A172 (cell line): ENCODE results near the gene ODAPH. TPM values are rescaled to one million over a fixed set of nuclear protein-coding genes. Genes with fewer than 3 reads are reported as not detected.
A peak's percentile ranks its signal among the peaks of the same experiment; 100 is the strongest.

ENCODE experiments used
- DNase-seq: peaks from one replicate; pipeline ENCODE4 v3.0.0-alpha.2; 2015; ENCODE audit warnings: low spot score
- total RNA-seq: library from RNA; depleted of rRNA; stranded (reverse); fragments of >200 nt; shearing (Covaris generic); gene quantifications from 2 replicates; pipeline ENCODE4 v1.2.3, GENCODE V29; 2014; rRNA removed

The ODAPH gene
- total RNA-seq, 1 experiment from 2014 or later, result not detected

DNA sequence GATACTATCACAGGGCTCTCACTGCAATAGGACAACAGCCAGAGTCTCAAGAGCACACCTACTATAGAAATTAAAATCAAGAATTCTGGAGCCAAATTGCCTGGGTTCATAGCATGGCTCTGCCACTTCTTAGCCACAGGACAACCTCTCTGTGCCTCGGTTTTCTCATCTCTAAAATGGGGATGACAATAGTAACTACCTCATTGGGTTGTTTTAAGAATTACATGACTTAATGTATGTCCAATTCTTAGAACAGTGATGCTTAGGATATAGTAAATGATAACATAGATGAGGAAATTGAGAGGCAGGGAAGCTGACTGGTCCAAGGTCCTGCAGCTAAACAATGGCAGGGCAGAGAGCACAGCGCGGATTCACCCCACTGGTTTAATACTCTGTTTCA lies 11.0 kb upstream of the ODAPH start:
- DNase-seq, result no peak

- peak; percentile 23 for DNase-seq
Measured at GRCh38 chr4:75545526-75545925, 10.3 kb upstream of the ODAPH start.

GRCh38 chr4:75547647-75548387 lies 8.0 kb upstream of the ODAPH start:
- DNase-seq, result no peak

- no peak for DNase-seq
Measured at GRCh38 chr4:75549019-75549418, 6.8 kb upstream of the ODAPH start.

GRCh38 chr4:75552452-75552851 lies 3.4 kb upstream of the ODAPH start:
- no peak for DNase-seq

GRCh38 chr4:75557696-75558095 lies 1.8 kb downstream of the ODAPH start:
- DNase-seq, result no peak

DNA sequence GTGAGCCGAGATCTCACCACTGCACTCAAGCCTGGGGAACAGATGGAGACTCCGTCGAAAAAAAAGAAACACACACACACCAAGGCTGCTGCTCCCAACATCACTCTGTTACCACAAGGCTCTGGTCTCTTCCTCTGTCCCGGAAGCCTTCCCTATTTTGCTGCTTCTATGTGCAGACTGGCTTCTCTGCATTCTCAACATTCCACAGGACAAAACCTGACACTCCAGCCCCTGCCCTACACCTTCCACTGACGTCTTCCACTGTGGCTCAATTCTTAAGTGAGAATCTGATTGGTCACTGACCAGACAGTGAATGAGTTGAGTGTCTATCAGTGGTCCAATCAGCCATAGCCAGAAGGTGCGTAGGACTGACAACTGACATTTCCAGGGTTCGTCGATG lies 5.9 kb downstream of the ODAPH start:
- DNase-seq, result no peak

DNA sequence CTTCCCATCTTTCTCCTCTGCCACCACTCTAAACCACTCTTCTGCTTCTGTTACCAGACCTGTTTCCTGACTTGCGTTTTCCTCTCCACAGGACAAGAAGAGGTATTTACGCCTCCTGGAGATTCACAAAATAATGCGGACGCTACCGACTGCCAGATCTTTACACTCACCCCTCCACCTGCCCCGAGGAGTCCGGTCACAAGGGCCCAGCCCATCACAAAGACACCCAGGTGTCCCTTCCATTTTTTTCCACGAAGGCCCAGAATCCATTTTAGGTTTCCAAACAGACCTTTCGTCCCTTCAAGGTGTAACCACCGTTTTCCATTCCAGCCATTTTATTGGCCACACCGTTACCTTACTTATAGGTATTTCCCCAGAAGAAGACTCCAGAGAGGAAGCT lies 8.2 kb downstream of the ODAPH start:
- no peak for DNase-seq

- DNase-seq, result no peak
Measured at GRCh38 chr4:75565481-75565880, 9.6 kb downstream of the ODAPH start.

DNA sequence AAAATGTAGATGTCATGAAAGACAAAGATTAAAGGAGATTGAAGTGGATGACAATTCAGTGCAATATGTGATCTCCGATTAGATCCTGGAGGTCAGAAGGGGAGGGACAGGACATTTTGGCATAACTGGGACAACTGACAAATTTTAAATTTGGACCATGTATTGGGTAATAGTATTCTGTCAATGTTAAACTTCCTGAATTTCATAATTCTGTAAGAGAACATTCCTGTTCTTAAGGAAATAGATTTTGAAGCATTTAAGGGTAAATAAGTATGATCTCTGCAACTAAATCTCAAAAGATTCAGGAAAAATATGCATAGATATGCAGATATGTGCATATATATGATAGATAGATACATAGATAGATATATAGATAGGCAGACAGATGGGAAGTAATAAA lies 11.0 kb downstream of the ODAPH start:
- DNase-seq, result no peak

DNA sequence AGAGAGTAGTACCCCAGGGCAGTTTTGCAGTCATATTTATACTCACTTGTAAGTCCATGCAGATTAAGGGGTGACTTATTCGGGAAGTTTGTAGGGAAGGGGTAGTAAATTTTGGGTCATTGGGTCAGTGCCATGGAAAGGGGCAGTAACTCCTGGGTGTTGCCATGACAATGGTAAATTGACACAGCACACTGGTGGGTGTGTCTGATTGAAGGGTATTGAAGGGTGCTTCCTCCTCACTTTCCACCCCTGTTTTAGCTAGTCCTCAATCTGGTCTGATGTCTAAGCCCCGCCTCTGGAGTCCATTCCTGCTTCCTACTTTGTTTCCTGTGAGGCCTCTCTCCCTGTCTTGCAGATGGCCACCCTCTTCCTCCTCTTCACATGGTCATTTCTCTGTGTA lies 11.9 kb downstream of the ODAPH start:
- DNase-seq, result no peak

DNA sequence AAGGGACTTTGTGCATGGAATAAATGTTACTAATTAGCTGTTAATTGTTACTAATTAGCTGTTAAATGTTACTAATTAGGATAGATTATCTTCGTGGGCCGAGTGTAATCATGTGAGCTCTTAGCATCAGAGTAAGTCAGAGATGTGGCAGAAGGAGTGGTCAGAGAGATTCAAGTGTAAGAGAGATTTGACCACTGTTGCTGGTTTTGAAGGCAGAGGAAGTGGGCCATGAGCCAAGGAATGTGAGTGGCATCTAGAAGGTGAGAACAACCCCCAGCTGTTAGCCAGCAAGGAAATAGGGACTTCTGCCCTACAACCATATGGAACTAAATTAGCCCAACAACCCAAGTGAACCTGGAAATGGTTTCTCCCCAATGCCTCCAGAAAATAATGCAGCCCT lies 28.2 kb downstream of the ODAPH start:
- peak; percentile 7 for DNase-seq

DNA sequence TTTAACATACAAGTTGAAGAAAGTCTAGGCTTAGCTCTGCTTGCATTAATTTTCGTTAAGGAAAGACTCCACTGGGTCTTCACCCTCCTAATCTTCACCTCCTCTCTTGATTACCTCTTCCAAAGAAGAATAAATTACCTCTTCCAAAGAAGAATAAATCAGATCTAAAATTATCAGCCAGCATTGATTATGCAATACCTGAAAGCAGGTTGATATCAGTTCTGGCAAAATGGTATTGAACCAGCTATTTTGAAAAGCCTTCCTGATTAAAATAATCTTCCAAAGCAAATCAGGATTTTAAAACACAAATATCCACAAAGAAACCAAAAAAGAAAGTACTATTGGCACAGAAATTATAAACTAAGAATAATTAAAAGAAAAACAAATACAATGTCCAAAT lies 37.5 kb downstream of the ODAPH start:
- DNase-seq, result no peak

DNA sequence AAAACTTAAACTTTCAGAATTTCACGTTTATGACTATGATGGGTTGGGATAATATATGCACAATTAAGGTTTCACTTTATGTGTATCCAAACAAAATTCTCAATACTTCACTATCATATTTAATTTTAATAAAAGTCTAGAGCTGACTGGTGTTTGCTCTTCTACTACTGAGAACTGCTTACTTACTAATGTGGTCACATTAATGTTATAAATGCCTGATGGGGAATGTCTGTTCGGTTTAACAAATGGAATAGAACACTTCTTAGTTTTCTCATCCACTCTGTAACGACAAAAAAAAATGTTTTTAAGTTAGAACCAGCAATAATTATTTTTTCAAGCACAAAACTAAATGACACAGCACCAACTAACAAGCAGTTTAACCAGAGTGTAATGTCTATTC lies 40.2 kb downstream of the ODAPH start:
- DNase-seq, result no peak

- DNase-seq, result peak; percentile 4
Measured at GRCh38 chr4:75598390-75598789, 42.5 kb downstream of the ODAPH start.

DNA sequence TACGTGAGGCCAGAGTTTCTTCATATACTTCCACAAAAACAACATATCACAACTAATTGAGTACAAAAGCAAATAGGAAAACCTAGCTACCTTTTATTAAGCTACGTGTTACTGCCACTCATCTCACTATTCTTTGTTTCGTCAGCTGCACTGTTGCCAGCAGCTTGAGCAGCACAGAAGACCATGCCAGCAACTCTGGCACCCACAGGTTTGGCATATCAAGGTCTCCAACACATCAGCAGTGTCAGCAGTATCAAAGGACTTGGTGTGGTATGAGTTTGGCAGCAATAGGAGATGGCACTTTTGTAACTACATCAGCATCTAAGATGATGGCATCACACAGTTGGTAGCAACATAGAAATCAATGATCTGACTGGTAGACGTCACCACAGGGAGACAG lies 43.8 kb downstream of the ODAPH start:
- no peak for DNase-seq

DNA sequence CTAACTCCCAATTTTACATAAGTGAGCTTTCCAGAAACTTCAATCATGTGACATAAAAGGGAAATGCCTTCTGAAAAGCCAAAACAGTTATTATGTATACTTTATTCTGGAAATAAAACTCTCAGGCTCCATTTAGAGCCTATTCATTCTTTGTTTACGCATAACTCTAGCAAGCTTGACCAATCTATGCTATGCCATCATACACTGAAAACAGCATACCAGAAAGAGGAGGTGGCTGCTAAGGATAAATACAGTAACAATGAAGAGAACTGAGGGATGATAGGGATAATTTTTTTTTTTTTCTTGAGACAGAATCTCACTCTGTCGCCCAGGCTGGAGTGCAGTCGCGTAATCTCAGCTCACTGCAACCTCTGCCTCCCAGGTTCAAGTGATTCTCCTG lies 50.1 kb downstream of the ODAPH start:
- no peak for DNase-seq

DNA sequence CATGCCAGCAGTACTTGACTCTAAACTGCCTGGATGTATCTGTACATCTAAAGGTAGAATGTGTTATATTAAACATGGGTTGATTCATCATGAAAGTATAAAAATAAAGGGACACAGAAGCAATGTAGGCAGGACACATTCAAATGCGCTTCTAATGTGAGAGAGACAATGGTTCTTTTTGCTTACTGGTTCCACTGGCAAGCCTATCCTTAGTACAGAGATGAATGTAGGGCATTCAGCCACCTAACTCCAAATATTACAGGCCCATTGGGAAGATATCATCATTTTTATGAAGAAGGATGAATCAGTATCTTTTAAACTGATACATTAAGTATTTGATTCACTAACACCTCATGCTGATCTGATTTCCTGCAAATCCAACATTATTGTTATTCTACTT lies 56.4 kb downstream of the ODAPH start:
- no peak for DNase-seq

Other genes starting within 250 kb of the ODAPH start
- 8.3 and 9.3 TPM in 2 replicates for gene RCHY1, start 41.7 kb upstream of the ODAPH start, total RNA-seq
- 7.8 and 13.0 TPM in 2 replicates for gene THAP6, start 41.6 kb upstream of the ODAPH start, total RNA-seq
- not detected in 2 replicates for gene CDKL2, start 74.5 kb downstream of the ODAPH start, total RNA-seq
- 97.5 and 102 TPM in 2 replicates for gene G3BP2, start 117.3 kb downstream of the ODAPH start, total RNA-seq
- 39.9 and 49.9 TPM in 2 replicates for gene USO1, start 168.5 kb downstream of the ODAPH start, total RNA-seq